Measurements from ENCODE around the gene EPPIN. TPM values are rescaled to one million over a fixed set of nuclear protein-coding genes. Genes with fewer than 3 reads are reported as not detected.

Gene EPPIN
- total and polyA plus RNA-seq, 10 of the 15 experiments (the other 5 are each of a cell fraction or from before 2014, with no cell fraction given): not detected

DNA sequence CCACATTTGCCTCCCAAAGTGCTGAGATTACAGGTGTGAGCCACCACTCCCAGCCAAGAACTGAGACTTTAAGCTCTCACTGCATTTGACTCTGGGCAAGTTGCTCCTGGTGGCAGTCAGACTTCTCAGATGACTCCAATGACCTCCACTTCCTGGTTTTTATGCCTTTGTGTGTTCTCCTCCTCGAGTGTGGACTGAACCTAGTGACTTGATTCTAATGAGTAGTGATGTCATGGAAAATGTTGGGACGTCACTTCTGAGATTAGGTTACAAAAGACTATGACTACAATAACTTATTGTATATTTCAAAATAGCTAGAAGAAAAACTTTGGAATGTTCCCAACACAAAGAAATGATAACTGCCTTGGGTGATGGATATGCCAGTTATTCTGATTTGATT, 43.8 kb downstream of the EPPIN start (continued):
- TF ChIP-seq, protein P1, sequence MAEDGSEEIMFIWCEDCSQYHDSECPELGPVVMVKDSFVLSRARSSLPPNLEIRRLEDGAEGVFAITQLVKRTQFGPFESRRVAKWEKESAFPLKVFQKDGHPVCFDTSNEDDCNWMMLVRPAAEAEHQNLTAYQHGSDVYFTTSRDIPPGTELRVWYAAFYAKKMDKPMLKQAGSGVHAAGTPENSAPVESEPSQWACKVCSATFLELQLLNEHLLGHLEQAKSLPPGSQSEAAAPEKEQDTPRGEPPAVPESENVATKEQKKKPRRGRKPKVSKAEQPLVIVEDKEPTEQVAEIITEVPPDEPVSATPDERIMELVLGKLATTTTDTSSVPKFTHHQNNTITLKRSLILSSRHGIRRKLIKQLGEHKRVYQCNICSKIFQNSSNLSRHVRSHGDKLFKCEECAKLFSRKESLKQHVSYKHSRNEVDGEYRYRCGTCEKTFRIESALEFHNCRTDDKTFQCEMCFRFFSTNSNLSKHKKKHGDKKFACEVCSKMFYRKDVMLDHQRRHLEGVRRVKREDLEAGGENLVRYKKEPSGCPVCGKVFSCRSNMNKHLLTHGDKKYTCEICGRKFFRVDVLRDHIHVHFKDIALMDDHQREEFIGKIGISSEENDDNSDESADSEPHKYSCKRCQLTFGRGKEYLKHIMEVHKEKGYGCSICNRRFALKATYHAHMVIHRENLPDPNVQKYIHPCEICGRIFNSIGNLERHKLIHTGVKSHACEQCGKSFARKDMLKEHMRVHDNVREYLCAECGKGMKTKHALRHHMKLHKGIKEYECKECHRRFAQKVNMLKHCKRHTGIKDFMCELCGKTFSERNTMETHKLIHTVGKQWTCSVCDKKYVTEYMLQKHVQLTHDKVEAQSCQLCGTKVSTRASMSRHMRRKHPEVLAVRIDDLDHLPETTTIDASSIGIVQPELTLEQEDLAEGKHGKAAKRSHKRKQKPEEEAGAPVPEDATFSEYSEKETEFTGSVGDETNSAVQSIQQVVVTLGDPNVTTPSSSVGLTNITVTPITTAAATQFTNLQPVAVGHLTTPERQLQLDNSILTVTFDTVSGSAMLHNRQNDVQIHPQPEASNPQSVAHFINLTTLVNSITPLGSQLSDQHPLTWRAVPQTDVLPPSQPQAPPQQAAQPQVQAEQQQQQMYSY (CRISPR knock-in tag; IDR thresholded peaks at IDR 0.05): no peak
- TF ChIP-seq, protein P2, sequence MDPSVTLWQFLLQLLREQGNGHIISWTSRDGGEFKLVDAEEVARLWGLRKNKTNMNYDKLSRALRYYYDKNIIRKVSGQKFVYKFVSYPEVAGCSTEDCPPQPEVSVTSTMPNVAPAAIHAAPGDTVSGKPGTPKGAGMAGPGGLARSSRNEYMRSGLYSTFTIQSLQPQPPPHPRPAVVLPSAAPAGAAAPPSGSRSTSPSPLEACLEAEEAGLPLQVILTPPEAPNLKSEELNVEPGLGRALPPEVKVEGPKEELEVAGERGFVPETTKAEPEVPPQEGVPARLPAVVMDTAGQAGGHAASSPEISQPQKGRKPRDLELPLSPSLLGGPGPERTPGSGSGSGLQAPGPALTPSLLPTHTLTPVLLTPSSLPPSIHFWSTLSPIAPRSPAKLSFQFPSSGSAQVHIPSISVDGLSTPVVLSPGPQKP (IDR thresholded peaks at IDR 0.05; ENCODE audit: low read depth, low read length): no peak
- TF ChIP-seq NR2F1 (conservative IDR thresholded peaks at IDR 0.05): no peak
- TF ChIP-seq, protein P3, sequence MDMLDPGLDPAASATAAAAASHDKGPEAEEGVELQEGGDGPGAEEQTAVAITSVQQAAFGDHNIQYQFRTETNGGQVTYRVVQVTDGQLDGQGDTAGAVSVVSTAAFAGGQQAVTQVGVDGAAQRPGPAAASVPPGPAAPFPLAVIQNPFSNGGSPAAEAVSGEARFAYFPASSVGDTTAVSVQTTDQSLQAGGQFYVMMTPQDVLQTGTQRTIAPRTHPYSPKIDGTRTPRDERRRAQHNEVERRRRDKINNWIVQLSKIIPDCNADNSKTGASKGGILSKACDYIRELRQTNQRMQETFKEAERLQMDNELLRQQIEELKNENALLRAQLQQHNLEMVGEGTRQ (IDR thresholded peaks at IDR 0.05; ENCODE audit: borderline replicate concordance, low read depth, low read length): no peak
- TF ChIP-seq, protein P4, sequence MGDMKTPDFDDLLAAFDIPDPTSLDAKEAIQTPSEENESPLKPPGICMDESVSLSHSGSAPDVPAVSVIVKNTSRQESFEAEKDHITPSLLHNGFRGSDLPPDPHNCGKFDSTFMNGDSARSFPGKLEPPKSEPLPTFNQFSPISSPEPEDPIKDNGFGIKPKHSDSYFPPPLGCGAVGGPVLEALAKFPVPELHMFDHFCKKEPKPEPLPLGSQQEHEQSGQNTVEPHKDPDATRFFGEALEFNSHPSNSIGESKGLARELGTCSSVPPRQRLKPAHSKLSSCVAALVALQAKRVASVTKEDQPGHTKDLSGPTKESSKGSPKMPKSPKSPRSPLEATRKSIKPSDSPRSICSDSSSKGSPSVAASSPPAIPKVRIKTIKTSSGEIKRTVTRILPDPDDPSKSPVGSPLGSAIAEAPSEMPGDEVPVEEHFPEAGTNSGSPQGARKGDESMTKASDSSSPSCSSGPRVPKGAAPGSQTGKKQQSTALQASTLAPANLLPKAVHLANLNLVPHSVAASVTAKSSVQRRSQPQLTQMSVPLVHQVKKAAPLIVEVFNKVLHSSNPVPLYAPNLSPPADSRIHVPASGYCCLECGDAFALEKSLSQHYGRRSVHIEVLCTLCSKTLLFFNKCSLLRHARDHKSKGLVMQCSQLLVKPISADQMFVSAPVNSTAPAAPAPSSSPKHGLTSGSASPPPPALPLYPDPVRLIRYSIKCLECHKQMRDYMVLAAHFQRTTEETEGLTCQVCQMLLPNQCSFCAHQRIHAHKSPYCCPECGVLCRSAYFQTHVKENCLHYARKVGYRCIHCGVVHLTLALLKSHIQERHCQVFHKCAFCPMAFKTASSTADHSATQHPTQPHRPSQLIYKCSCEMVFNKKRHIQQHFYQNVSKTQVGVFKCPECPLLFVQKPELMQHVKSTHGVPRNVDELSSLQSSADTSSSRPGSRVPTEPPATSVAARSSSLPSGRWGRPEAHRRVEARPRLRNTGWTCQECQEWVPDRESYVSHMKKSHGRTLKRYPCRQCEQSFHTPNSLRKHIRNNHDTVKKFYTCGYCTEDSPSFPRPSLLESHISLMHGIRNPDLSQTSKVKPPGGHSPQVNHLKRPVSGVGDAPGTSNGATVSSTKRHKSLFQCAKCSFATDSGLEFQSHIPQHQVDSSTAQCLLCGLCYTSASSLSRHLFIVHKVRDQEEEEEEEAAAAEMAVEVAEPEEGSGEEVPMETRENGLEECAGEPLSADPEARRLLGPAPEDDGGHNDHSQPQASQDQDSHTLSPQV (IDR thresholded peaks at IDR 0.05): no peak
- no peak for TF ChIP-seq SUZ12 (IDR thresholded peaks at IDR 0.05; ENCODE audit: unreplicated experiment)

Data from GM12878 (cell line).